H1 (cell line): ENCODE data around the gene JADE3.

Experiments
- CREB1 ChIP-seq: IDR thresholded peaks from 2 replicates; pipeline ENCODE4 v1.6.1; 2012; ENCODE audit warnings: inconsistent platforms
- EZH2 ChIP-seq: fragments of 200-600 bp; sonication (generic); IDR thresholded peaks from 2 replicates; pipeline ENCODE4 v1.7.1; 2012; ENCODE audit warnings: low read depth, mild to moderate bottlenecking, moderate library complexity, low read length, inconsistent platforms; ENCODE audit not compliant: severe bottlenecking
- FOSL1 ChIP-seq: IDR thresholded peaks from 2 replicates; pipeline ENCODE4 v1.6.1; 2011; ENCODE audit warnings: mild to moderate bottlenecking, low read depth, low read length, moderate library complexity; ENCODE audit not compliant: insufficient read depth
- GABPA ChIP-seq: IDR thresholded peaks from 2 replicates; pipeline ENCODE4 v1.6.1; 2011; ENCODE audit warnings: mild to moderate bottlenecking, low read length, moderate library complexity, borderline replicate concordance; ENCODE audit not compliant: insufficient read depth
- HDAC6 ChIP-seq: IDR thresholded peaks from one replicate; pipeline ENCODE4 v1.7.1; 2012; ENCODE audit warnings: low read depth, mild to moderate bottlenecking, inconsistent platforms, low read length, moderate library complexity
- JUN ChIP-seq: IDR thresholded peaks from 2 replicates; pipeline ENCODE4 v1.6.1; 2011; ENCODE audit warnings: low read depth, mild to moderate bottlenecking, improper control_type of control experiment, low read length
- POLR2AphosphoS5 ChIP-seq: IDR thresholded peaks from 2 replicates; pipeline ENCODE4 v1.6.1; 2011; ENCODE audit warnings: low read depth, low read length
- RAD21 ChIP-seq, 2 experiments: IDR thresholded peaks in 1 of 2; conservative IDR thresholded peaks in 1 of 2; 2 replicates each; pipeline ENCODE4 v1.6.1; 2011; ENCODE audit warnings: low read depth in 2 of 2, low read length in 2 of 2, improper control_type of control experiment in 1 of 2, inconsistent platforms in 1 of 2, mild to moderate bottlenecking in 1 of 2, moderate library complexity in 1 of 2
- SP1 ChIP-seq: IDR thresholded peaks from 2 replicates; pipeline ENCODE4 v1.6.1; 2011; ENCODE audit warnings: low read depth, low read length
- TAF1 ChIP-seq: IDR thresholded peaks from 2 replicates; pipeline ENCODE4 v1.6.1; 2011; ENCODE audit warnings: mild to moderate bottlenecking, low read depth, low read length
- YY1 ChIP-seq: IDR thresholded peaks from 2 replicates; pipeline ENCODE4 v1.6.1; 2011; ENCODE audit warnings: low read depth, mild to moderate bottlenecking, low read length
- ZNF274 ChIP-seq: IDR thresholded peaks from 2 replicates; pipeline ENCODE4 v1.7.0; 2012; ENCODE audit warnings: low read length, borderline replicate concordance; ENCODE audit errors: extremely low read depth
- TF ChIP-seq, protein P1 (sequence below): IDR thresholded peaks from 2 replicates; pipeline ENCODE4 v1.6.1; 2012; ENCODE audit warnings: inconsistent platforms
- TF ChIP-seq, protein P2 (sequence below), 3 experiments: IDR thresholded peaks; 1 replicate in 2 of 3; 2 replicates in 1 of 3; pipeline versions ENCODE4 v1.5.1 to v1.6.1; 2011; ENCODE audit warnings: low read length in 3 of 3, mild to moderate bottlenecking in 3 of 3, inconsistent platforms in 2 of 3, low read depth in 1 of 3, moderate library complexity in 1 of 3; ENCODE audit not compliant: insufficient read depth in 1 of 3; ENCODE audit errors: control extremely low read depth in 1 of 3

GRCh38 chrX:46882266-46882665, 30.0 kb upstream of the JADE3 start:
- no peak for TF ChIP-seq POLR2AphosphoS5
- TF ChIP-seq, protein P1, sequence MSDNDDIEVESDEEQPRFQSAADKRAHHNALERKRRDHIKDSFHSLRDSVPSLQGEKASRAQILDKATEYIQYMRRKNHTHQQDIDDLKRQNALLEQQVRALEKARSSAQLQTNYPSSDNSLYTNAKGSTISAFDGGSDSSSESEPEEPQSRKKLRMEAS, result no peak
- no peak for TF ChIP-seq RAD21 (IDR thresholded peaks at IDR 0.05 in 1 of 2, conservative IDR thresholded peaks at IDR 0.05 in 1 of 2; ENCODE audit: low read depth in 2 of 2, low read length in 2 of 2)
- no peak for TF ChIP-seq HDAC6
- TF ChIP-seq TAF1, result no peak
- TF ChIP-seq, protein P2, sequence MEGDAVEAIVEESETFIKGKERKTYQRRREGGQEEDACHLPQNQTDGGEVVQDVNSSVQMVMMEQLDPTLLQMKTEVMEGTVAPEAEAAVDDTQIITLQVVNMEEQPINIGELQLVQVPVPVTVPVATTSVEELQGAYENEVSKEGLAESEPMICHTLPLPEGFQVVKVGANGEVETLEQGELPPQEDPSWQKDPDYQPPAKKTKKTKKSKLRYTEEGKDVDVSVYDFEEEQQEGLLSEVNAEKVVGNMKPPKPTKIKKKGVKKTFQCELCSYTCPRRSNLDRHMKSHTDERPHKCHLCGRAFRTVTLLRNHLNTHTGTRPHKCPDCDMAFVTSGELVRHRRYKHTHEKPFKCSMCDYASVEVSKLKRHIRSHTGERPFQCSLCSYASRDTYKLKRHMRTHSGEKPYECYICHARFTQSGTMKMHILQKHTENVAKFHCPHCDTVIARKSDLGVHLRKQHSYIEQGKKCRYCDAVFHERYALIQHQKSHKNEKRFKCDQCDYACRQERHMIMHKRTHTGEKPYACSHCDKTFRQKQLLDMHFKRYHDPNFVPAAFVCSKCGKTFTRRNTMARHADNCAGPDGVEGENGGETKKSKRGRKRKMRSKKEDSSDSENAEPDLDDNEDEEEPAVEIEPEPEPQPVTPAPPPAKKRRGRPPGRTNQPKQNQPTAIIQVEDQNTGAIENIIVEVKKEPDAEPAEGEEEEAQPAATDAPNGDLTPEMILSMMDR (IDR thresholded peaks at IDR 0.05; ENCODE audit: control extremely low read depth in 1 of 3, insufficient read depth in 1 of 3, low read depth in 1 of 3, low read length in 3 of 3), result no peak
- no peak for TF ChIP-seq JUN
- no peak for TF ChIP-seq SP1
- no peak for TF ChIP-seq ZNF274
- TF ChIP-seq FOSL1, result no peak
- no peak for TF ChIP-seq YY1
- TF ChIP-seq CREB1, result no peak
- no peak for TF ChIP-seq EZH2
- no peak for TF ChIP-seq GABPA
